H9 (cell line): ENCODE measurements around the gene IQCE. TPM values are rescaled to one million over a fixed set of nuclear protein-coding genes. Genes with fewer than 3 reads are reported as not detected.
A peak's percentile ranks its signal among the peaks of the same experiment; 100 is the strongest.

Source experiments
- DNase-seq: peaks from one replicate; pipeline ENCODE4 v3.0.0-alpha.2; 2017
- H2AFZ ChIP-seq: one replicate; pipeline ENCODE4 v1.6.1; 2013; ENCODE audit warnings: mild to moderate bottlenecking, low read length, control low read depth, moderate library complexity
- H2AK5ac ChIP-seq: 2 replicates; pipeline ENCODE4 v1.6.1; 2013; ENCODE audit warnings: low read length, control low read depth, mixed read lengths; ENCODE audit not compliant: insufficient read length
- H2BK120ac ChIP-seq: one replicate; pipeline ENCODE4 v1.6.1; 2013; ENCODE audit warnings: low read depth, mild to moderate bottlenecking, low read length, control low read depth, inconsistent platforms; ENCODE audit not compliant: poor library complexity, severe bottlenecking
- H2BK12ac ChIP-seq: 2 replicates; pipeline ENCODE4 v1.6.1; 2013; ENCODE audit warnings: low read length, control low read depth, mixed read lengths, low read depth; ENCODE audit not compliant: insufficient read length
- H2BK15ac ChIP-seq: 2 replicates; pipeline ENCODE4 v1.6.1; 2013; ENCODE audit warnings: low read depth, low read length, control low read depth
- H2BK20ac ChIP-seq: one replicate; pipeline ENCODE4 v1.6.1; 2013; ENCODE audit warnings: low read depth, mild to moderate bottlenecking, low read length, control low read depth, inconsistent platforms; ENCODE audit not compliant: poor library complexity, severe bottlenecking
- H2BK5ac ChIP-seq: 2 replicates; pipeline ENCODE4 v1.6.1; 2013; ENCODE audit warnings: low read length, control low read depth, mixed read lengths; ENCODE audit not compliant: insufficient read length
- H3K14ac ChIP-seq: 2 replicates; pipeline ENCODE4 v1.6.1; 2013; ENCODE audit warnings: low read length, control low read depth; ENCODE audit not compliant: insufficient read depth
- H3K18ac ChIP-seq: 2 replicates; pipeline ENCODE4 v1.6.1; 2013; ENCODE audit warnings: low read depth, mild to moderate bottlenecking, mixed read lengths, low read length, control low read depth; ENCODE audit not compliant: insufficient read length
- H3K23ac ChIP-seq: 2 replicates; pipeline ENCODE4 v1.6.1; 2013; ENCODE audit warnings: low read length, control low read depth, mixed read lengths, low read depth; ENCODE audit not compliant: insufficient read length
- H3K23me2 ChIP-seq: 2 replicates; pipeline ENCODE4 v1.6.1; 2013; ENCODE audit warnings: low read depth, mild to moderate bottlenecking, mixed read lengths, low read length, control low read depth; ENCODE audit not compliant: insufficient read length, poor library complexity, severe bottlenecking
- H3K27ac ChIP-seq: 2 replicates; pipeline ENCODE4 v1.5.1; 2013; ENCODE audit warnings: low read length, control low read depth, mixed read lengths, low read depth; ENCODE audit not compliant: insufficient read length
- H3K27me3 ChIP-seq: 2 replicates; pipeline ENCODE4 v1.6.1; 2013; ENCODE audit warnings: low read length, control low read depth, inconsistent platforms; ENCODE audit not compliant: insufficient read depth
- H3K4ac ChIP-seq: 2 replicates; pipeline ENCODE4 v1.6.1; 2013; ENCODE audit warnings: low read depth, mild to moderate bottlenecking, control low read depth, inconsistent platforms, low read length, moderate library complexity
- H3K4me1 ChIP-seq: 2 replicates; pipeline ENCODE4 v1.6.1; 2013; ENCODE audit warnings: low read length, control low read depth, inconsistent platforms; ENCODE audit not compliant: insufficient read depth
- H3K4me2 ChIP-seq: 2 replicates; pipeline ENCODE4 v1.6.1; 2013; ENCODE audit warnings: low read length, control low read depth, mixed read lengths; ENCODE audit not compliant: insufficient read length, insufficient read depth
- H3K56ac ChIP-seq: 2 replicates; pipeline ENCODE4 v1.6.1; 2013; ENCODE audit warnings: low read depth, mild to moderate bottlenecking, mixed read lengths, low read length, control low read depth; ENCODE audit not compliant: insufficient read length
- H3K79me1 ChIP-seq: 2 replicates; pipeline ENCODE4 v1.6.1; 2013; ENCODE audit warnings: low read depth, mild to moderate bottlenecking, moderate library complexity, low read length, control low read depth, inconsistent platforms; ENCODE audit not compliant: insufficient read depth, poor library complexity, severe bottlenecking
- H3K79me2 ChIP-seq: 2 replicates; pipeline ENCODE4 v1.6.1; 2013; ENCODE audit warnings: low read length, control low read depth, inconsistent platforms; ENCODE audit not compliant: insufficient read depth
- H3K9ac ChIP-seq: 2 replicates; pipeline ENCODE4 v1.6.1; 2013; ENCODE audit warnings: low read length, control low read depth, mixed read lengths; ENCODE audit not compliant: insufficient read length; ENCODE audit errors: extremely low read depth
- H3K9me3 ChIP-seq: one replicate; pipeline ENCODE4 v1.6.1; 2013; ENCODE audit warnings: low read depth, low read length, inconsistent platforms; ENCODE audit not compliant: control insufficient read depth
- H3T11ph ChIP-seq: one replicate; pipeline ENCODE4 v1.6.1; 2013; ENCODE audit warnings: mild to moderate bottlenecking, low read length, control low read depth, inconsistent platforms
- H4K20me1 ChIP-seq: one replicate; pipeline ENCODE4 v1.6.1; 2013; ENCODE audit not compliant: control insufficient read depth, insufficient read length, insufficient read depth
- H4K5ac ChIP-seq: 2 replicates; pipeline ENCODE4 v1.6.1; 2013; ENCODE audit warnings: low read depth, mild to moderate bottlenecking, mixed read lengths, low read length, control low read depth; ENCODE audit not compliant: insufficient read length
- H4K8ac ChIP-seq: replicated peaks from 2 replicates; pipeline ENCODE4 v1.6.1; 2013; ENCODE audit warnings: low read length, control low read depth, mixed read lengths, low read depth; ENCODE audit not compliant: insufficient read length
- H4K91ac ChIP-seq: 2 replicates; pipeline ENCODE4 v1.6.1; 2013; ENCODE audit warnings: low read depth, mild to moderate bottlenecking, moderate library complexity, mixed read lengths, low read length, control low read depth; ENCODE audit not compliant: insufficient read length
- H3K27ac Mint-ChIP-seq, 3 experiments: 2 replicates in 2 of 3; 3 replicates in 1 of 3; pipeline ENCODE4 v1.8.0; 2020 to 2021; ENCODE audit warnings: mixed read lengths in 3 of 3, mild to moderate bottlenecking in 1 of 3, moderate library complexity in 1 of 3
- H3K27me3 Mint-ChIP-seq: 2 replicates; pipeline ENCODE4 v1.8.0; 2021; ENCODE audit warnings: low read depth, mild to moderate bottlenecking, moderate library complexity, mixed read lengths
- H3K36me3 Mint-ChIP-seq, 3 experiments: 2 replicates in 2 of 3; 3 replicates in 1 of 3; pipeline ENCODE4 v1.8.0; 2020 to 2021; ENCODE audit warnings: low read depth in 3 of 3, mixed read lengths in 3 of 3; ENCODE audit not compliant: insufficient read depth in 1 of 3
- H3K4me1 Mint-ChIP-seq, 2 experiments: 2 replicates each; pipeline ENCODE4 v1.8.0; 2020; ENCODE audit warnings: mixed read lengths in 2 of 2
- H3K4me3 Mint-ChIP-seq, 2 experiments: 2 replicates in 1 of 2; 3 replicates in 1 of 2; pipeline ENCODE4 v1.8.0; 2020 to 2021; ENCODE audit warnings: mild to moderate bottlenecking in 2 of 2, mixed read lengths in 2 of 2, moderate library complexity in 1 of 2
- H3K9me3 Mint-ChIP-seq, 2 experiments: 2 replicates in 1 of 2; 3 replicates in 1 of 2; pipeline ENCODE4 v1.8.0; 2020; ENCODE audit warnings: mild to moderate bottlenecking in 2 of 2, mixed read lengths in 2 of 2, moderate library complexity in 1 of 2
- CTCF ChIP-seq: fragments of 200-600 bp; sonication (generic); conservative IDR thresholded peaks from 3 replicates; pipeline ENCODE4 v1.8.0; 2021; ENCODE audit warnings: antibody characterized with exemption, mild to moderate bottlenecking
- WGBS: extraction: QIAGEN DNeasy Blood & Tissue Kit; methylation state at CpG from one replicate; pipeline ENCODE4 v1.1.7; 2013; ENCODE audit warnings: missing lambda C conversion rate, low lambda C conversion rate, mixed read lengths; ENCODE audit not compliant: insufficient read length; ENCODE audit errors: extremely low coverage; 5-methylcytosine and 5-hydroxymethylcytosine counted together
- total RNA-seq: library from RNA; stranded (reverse); gene quantifications from 2 replicates; pipeline ENCODE4 v1.2.1, GENCODE V29; 2021

The IQCE gene
- total RNA-seq, 1 experiment from 2014 or later = 7.0 TPM

DNA sequence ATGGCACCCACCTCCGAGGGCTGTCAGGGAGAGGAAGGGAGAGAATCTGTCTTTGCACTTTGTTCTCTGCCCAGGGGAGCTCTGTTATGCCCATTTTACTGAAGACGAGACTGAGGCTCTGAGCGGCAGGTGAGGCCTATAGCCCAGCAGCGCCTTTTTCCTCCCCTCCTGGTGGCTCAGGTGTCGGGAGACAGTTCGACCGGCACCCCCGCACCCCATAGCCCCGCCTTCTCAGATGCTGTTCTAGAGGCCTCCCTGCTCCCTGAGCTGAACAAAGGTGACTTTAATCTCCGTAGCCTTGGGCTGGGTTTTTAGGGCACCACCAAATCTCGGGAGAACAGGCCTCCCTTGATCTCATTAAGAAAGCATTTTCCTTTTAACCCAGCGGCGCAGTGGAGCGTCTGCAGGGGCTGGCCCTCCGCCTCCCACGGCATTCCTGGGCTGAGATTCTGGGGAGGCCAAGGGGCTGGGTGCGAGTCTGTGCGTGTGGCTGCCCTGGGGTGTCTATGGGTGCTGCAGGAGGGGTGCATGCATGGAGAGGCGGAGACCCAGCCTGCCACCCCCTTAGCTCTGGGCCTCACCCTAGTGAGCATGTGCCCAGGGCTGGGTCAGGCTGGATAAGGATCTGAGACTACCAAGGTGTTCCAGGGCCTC, 35.9 kb upstream of the IQCE start:
- no peak overlapping the region for H4K8ac ChIP-seq
- H3K27ac ChIP-seq = no peak overlapping the region
- H3K4me2 ChIP-seq = peak overlapping the region; percentile 4
- H2AFZ ChIP-seq = no peak overlapping the region
- no peak overlapping the region for H3K18ac ChIP-seq
- no peak overlapping the region for H2AK5ac ChIP-seq
- H3K79me1 ChIP-seq = no peaks in the 10 kb centered on the region
- peak overlapping the region; percentile 53 to 67 for H3K4me3 Mint-ChIP-seq
- DNase-seq = peak; percentile 73
- no peak overlapping the region for H3K23ac ChIP-seq
- no peaks in the 10 kb centered on the region for H4K20me1 ChIP-seq
- no peak overlapping the region for H3K56ac ChIP-seq
- WGBS = no CpG with 5 or more reads among the region's 19 CpGs
- H3K27ac Mint-ChIP-seq = peak overlapping the region in 2 of 3 experiments; percentile 91; a peak in 4 of 7 replicates
- no peak overlapping the region for H3T11ph ChIP-seq
- H2BK20ac ChIP-seq = no peak overlapping the region
- H3K27me3 ChIP-seq = no peaks in the 10 kb centered on the region; the same call in 1 of the 2 replicates
- no peak overlapping the region for H3K9ac ChIP-seq
- H4K5ac ChIP-seq = no peak overlapping the region
- H3K36me3 Mint-ChIP-seq = peaks cover 0 to 26% (median 24%) of the 10 kb centered on the region in 3 experiments; a peak in 5 of 7 replicates
- peaks cover 40 to 54% of the 10 kb centered on the region in 2 experiments for H3K4me1 Mint-ChIP-seq
- no peak overlapping the region for H3K14ac ChIP-seq
- no peak overlapping the region for H4K91ac ChIP-seq
- H3K79me2 ChIP-seq = no peaks in the 10 kb centered on the region; the same call in 1 of the 2 replicates
- H2BK120ac ChIP-seq = no peak overlapping the region
- H3K23me2 ChIP-seq = peaks cover 13% of the 10 kb centered on the region
- no peak overlapping the region for H3K4ac ChIP-seq
- H2BK5ac ChIP-seq = no peak overlapping the region
- H2BK15ac ChIP-seq = no peak overlapping the region
- no peak overlapping the region for H2BK12ac ChIP-seq
- H3K9me3 Mint-ChIP-seq = no peaks in the 10 kb centered on the region
- no peak for TF ChIP-seq CTCF
- H3K4me1 ChIP-seq = no peaks in the 10 kb centered on the region; the same call in 1 of the 2 replicates
- no peaks in the 10 kb centered on the region for H3K9me3 ChIP-seq
- H3K27me3 Mint-ChIP-seq = peaks cover 17% of the 10 kb centered on the region
